GM23338 (cell line): ENCODE measurements around the gene SMYD1. TPM values are rescaled to one million over a fixed set of nuclear protein-coding genes. Genes with fewer than 3 reads are reported as not detected.

Source experiments
- ATAC-seq: fragments of 200-7000 bp; cut with Tn5 transposase; 3 replicates; pipeline ENCODE4 v1.9.1; 2020
- DNase-seq: peaks from one replicate; pipeline ENCODE4 v3.0.0-alpha.2; 2015; ENCODE audit warnings: low spot score
- H2AFZ ChIP-seq: fragments of 200-600 bp; sonication (generic); 2 replicates; pipeline ENCODE4 v1.8.0; 2016; ENCODE audit warnings: antibody characterized with exemption, mild to moderate bottlenecking, moderate library complexity
- H3F3A ChIP-seq: fragments of 200-600 bp; sonication (generic); replicated peaks from 2 replicates; pipeline ENCODE4 v1.8.0; 2017; ENCODE audit warnings: antibody characterized with exemption, mixed run types, low read depth
- H3K27ac ChIP-seq: fragments of 200-600 bp; sonication (generic); 2 replicates; pipeline ENCODE4 v1.6.1; 2016; ENCODE audit warnings: low read depth
- H3K27me3 ChIP-seq: fragments of 200-600 bp; sonication (generic); 2 replicates; pipeline ENCODE4 v1.8.0; 2016; ENCODE audit warnings: mild to moderate bottlenecking, mixed run types, moderate library complexity; ENCODE audit not compliant: insufficient read depth
- H3K36me3 ChIP-seq: fragments of 200-600 bp; sonication (generic); 2 replicates; pipeline ENCODE4 v1.8.0; 2016; ENCODE audit warnings: mild to moderate bottlenecking; ENCODE audit not compliant: insufficient read depth
- H3K4me1 ChIP-seq: fragments of 200-600 bp; sonication (generic); 2 replicates; pipeline ENCODE4 v1.8.0; 2016; ENCODE audit warnings: mild to moderate bottlenecking, moderate library complexity; ENCODE audit not compliant: insufficient read depth
- H3K4me2 ChIP-seq: fragments of 200-600 bp; sonication (generic); 2 replicates; pipeline ENCODE4 v1.7.1; 2017; ENCODE audit warnings: mixed run types
- H3K4me3 ChIP-seq: fragments of 200-600 bp; sonication (generic); 2 replicates; pipeline ENCODE4 v1.6.1; 2016; ENCODE audit warnings: mixed run types
- H3K79me2 ChIP-seq: fragments of 200-600 bp; sonication (generic); replicated peaks from 2 replicates; pipeline ENCODE4 v1.8.0; 2017; ENCODE audit warnings: mild to moderate bottlenecking; ENCODE audit not compliant: insufficient read depth
- H3K9me2 ChIP-seq: fragments of 200-600 bp; sonication (generic); 2 replicates; pipeline ENCODE4 v1.8.0; 2017; ENCODE audit not compliant: insufficient read depth
- H4K20me1 ChIP-seq: fragments of 200-600 bp; sonication (generic); replicated peaks from 2 replicates; pipeline ENCODE4 v1.8.0; 2017; ENCODE audit warnings: mild to moderate bottlenecking; ENCODE audit not compliant: insufficient read depth
- H3K27ac Mint-ChIP-seq: 2 replicates; pipeline ENCODE4 v1.8.0; 2020; ENCODE audit warnings: inconsistent platforms, mild to moderate bottlenecking, moderate library complexity, mixed read lengths
- H3K27me3 Mint-ChIP-seq: 3 replicates; pipeline ENCODE4 v1.8.0; 2022; ENCODE audit warnings: low read depth, mild to moderate bottlenecking, moderate library complexity, mixed read lengths, inconsistent platforms; ENCODE audit not compliant: insufficient read depth, poor library complexity
- H3K36me3 Mint-ChIP-seq: 3 replicates; pipeline ENCODE4 v1.8.0; 2021; ENCODE audit warnings: low read depth, mild to moderate bottlenecking, inconsistent platforms, moderate library complexity, mixed read lengths
- H3K4me1 Mint-ChIP-seq: 3 replicates; pipeline ENCODE4 v1.8.0; 2020; ENCODE audit warnings: mild to moderate bottlenecking, inconsistent platforms, mixed read lengths
- H3K4me3 Mint-ChIP-seq: 3 replicates; pipeline ENCODE4 v1.8.0; 2021; ENCODE audit warnings: moderate library complexity, mild to moderate bottlenecking, inconsistent platforms, mixed read lengths
- H3K9me3 Mint-ChIP-seq: 3 replicates; pipeline ENCODE4 v1.8.0; 2020; ENCODE audit warnings: moderate library complexity, mild to moderate bottlenecking, inconsistent platforms, mixed read lengths
- CREB1 ChIP-seq: fragments of 250-450 bp; sonication (Bioruptor Pico); IDR thresholded peaks from 2 replicates; pipeline ENCODE4 v1.5.0; 2020; ENCODE audit warnings: low read depth, mild to moderate bottlenecking, moderate library complexity
- CTCF ChIP-seq, 2 experiments: fragments of 200-600 bp in 1 of 2; sonication (generic) in 1 of 2; conservative IDR thresholded peaks; 2 replicates each; pipeline versions ENCODE4 v1.5.1 to v1.6.1; 2016 to 2017; ENCODE audit warnings: antibody characterized with exemption in 2 of 2, low read depth in 2 of 2, mild to moderate bottlenecking in 2 of 2, moderate library complexity in 1 of 2
- EZH2 ChIP-seq: fragments of 200-600 bp; sonication (generic); IDR thresholded peaks from one replicate; pipeline ENCODE4 v1.8.0; 2017; ENCODE audit warnings: antibody characterized with exemption, mild to moderate bottlenecking, low read depth; ENCODE audit not compliant: unreplicated experiment
- JUNB ChIP-seq: IDR thresholded peaks from one replicate; pipeline ENCODE4 v1.6.1; 2016; ENCODE audit warnings: antibody characterized with exemption; ENCODE audit not compliant: unreplicated experiment
- NANOG ChIP-seq: IDR thresholded peaks from 2 replicates; pipeline ENCODE4 v1.6.1; 2016; ENCODE audit warnings: antibody characterized with exemption, borderline replicate concordance
- POLR2AphosphoS5 ChIP-seq: IDR thresholded peaks from 2 replicates; pipeline ENCODE4 v1.6.1; 2016; ENCODE audit warnings: antibody characterized with exemption, low read depth
- REST ChIP-seq: IDR thresholded peaks from one replicate; pipeline ENCODE4 v1.6.1; 2018; ENCODE audit warnings: antibody characterized with exemption; ENCODE audit not compliant: unreplicated experiment
- ZNF462 ChIP-seq: fragments of 250-450 bp; sonication (Bioruptor Pico); IDR thresholded peaks from 2 replicates; pipeline ENCODE4 v1.5.0; 2020; ENCODE audit warnings: mild to moderate bottlenecking, moderate library complexity
- polyA plus RNA-seq: library from polyadenylated mRNA; unstranded; fragments of >200 nt; fragmentation: Nextera tagmentation; extraction: Ambion mirVana; gene quantifications from 2 replicates; pipeline ENCODE4 v1.2.1, GENCODE V29; 2016
- total RNA-seq: library from RNA; depleted of rRNA; stranded (reverse); fragments of >200 nt; shearing (Covaris generic); gene quantifications from 2 replicates; pipeline ENCODE4 v1.2.3, GENCODE V29; 2014

The SMYD1 gene
- total and polyA plus RNA-seq, 2 experiments from 2014 or later, result 0.07 TPM; not detected in 1

GRCh38 chr2:88121678-88122077, 54.1 kb downstream of the SMYD1 start (continued):
- TF ChIP-seq CTCF (conservative IDR thresholded peaks at IDR 0.05; ENCODE audit: low read depth in 2 of 2), result no peak

GRCh38 chr2:88122141-88122884, 54.7 kb downstream of the SMYD1 start:
- H3K4me2 ChIP-seq, result no peak overlapping the region
- Mint-ChIP-seq H3K4me1 (no peaks in the 10 kb centered on the region), H3K27ac (no peak overlapping the region), H3K36me3 (no peaks in the 10 kb centered on the region; the same call in 2 of the 3 replicates), H3K27me3 (peaks cover 2% of the 10 kb centered on the region), H3K9me3 (no peaks in the 10 kb centered on the region), H3K4me3 (no peak overlapping the region)
- no peak overlapping the region for H3K27ac ChIP-seq
- H4K20me1 ChIP-seq, result no peaks in the 10 kb centered on the region
- H3K36me3 ChIP-seq, result no peaks in the 10 kb centered on the region
- no peaks in the 10 kb centered on the region for H3F3A ChIP-seq
- ATAC-seq (no peak), DNase-seq (no peak)
- no peaks in the 10 kb centered on the region for H3K4me1 ChIP-seq
- H3K27me3 ChIP-seq, result no peaks in the 10 kb centered on the region
- H2AFZ ChIP-seq, result no peak overlapping the region
- H3K9me2 ChIP-seq, result 0 out of 2 replicates have a peak, but pooled peaks cover 2% of the 10 kb centered on the region
- H3K4me3 ChIP-seq, result no peak overlapping the region
- no peaks in the 10 kb centered on the region for H3K79me2 ChIP-seq
- TF ChIP-seq REST (no peak), JUNB (no peak), CREB1 (CRISPR knock-in tag) (no peak), EZH2 (no peak), NANOG (no peak), CTCF (conservative IDR thresholded peaks at IDR 0.05; ENCODE audit: low read depth in 2 of 2) (no peak), POLR2AphosphoS5 (no peak), ZNF462 (CRISPR knock-in tag) (no peak)
